Measurements from ENCODE around the gene PEAK1.
"Not testable (repeated sequence)": the region's sequence is repeated elsewhere in the genome, so short reads cannot be mapped to it uniquely, and the experiment has no call there.

The PEAK1 gene

GRCh38 chr15:77410701-77411618 lies 8.9 kb downstream of the PEAK1 start:
- Histone ChIP-seq H3K27ac (ENCODE audit: low read depth, low read length) (no peak overlapping the region), H3K36me3 (ENCODE audit: insufficient read depth, low read length) (no peaks in the 10 kb centered on the region), H3K9ac (ENCODE audit: low read length) (no peak overlapping the region), H3K4me3 (ENCODE audit: low read depth in 1 of 2, low read length in 2 of 2) (no peak overlapping the region), H3K9me3 (ENCODE audit: low read length) (no peaks in the 10 kb centered on the region), H3K4me1 (ENCODE audit: insufficient read depth, low read length) (no peaks in the 10 kb centered on the region), H3K27me3 (ENCODE audit: control insufficient read depth in 1 of 2, insufficient read depth in 2 of 2, low read length in 2 of 2) (no peaks in the 10 kb centered on the region)

DNA sequence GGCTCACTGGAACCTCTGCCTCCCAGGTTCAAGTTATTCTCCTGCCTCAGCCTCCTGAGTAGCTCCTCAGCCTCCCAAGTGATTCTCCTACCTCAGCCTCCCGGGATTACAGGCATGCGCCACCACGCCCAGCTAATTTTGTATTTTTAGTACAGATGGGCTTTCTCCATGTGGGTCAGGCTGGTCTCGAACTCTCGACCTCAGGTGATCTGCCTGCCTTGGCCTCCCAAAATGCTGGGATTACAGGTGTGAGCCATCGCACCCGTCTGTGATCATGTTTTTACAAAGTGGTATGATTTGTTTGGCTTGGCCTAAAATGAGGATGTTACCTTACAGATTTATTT lies 9.8 kb downstream of the PEAK1 start:
- H3K9ac ChIP-seq (ENCODE audit: low read length); H3K27ac ChIP-seq (ENCODE audit: low read depth, low read length); H3K9me3 ChIP-seq (ENCODE audit: low read length); H3K36me3 ChIP-seq (ENCODE audit: insufficient read depth, low read length); H3K27me3 ChIP-seq (ENCODE audit: control insufficient read depth in 1 of 2, insufficient read depth in 2 of 2, low read length in 2 of 2); H3K4me1 ChIP-seq (ENCODE audit: insufficient read depth, low read length); H3K4me3 ChIP-seq (ENCODE audit: low read depth in 1 of 2, low read length in 2 of 2): not testable (repeated sequence)

DNA sequence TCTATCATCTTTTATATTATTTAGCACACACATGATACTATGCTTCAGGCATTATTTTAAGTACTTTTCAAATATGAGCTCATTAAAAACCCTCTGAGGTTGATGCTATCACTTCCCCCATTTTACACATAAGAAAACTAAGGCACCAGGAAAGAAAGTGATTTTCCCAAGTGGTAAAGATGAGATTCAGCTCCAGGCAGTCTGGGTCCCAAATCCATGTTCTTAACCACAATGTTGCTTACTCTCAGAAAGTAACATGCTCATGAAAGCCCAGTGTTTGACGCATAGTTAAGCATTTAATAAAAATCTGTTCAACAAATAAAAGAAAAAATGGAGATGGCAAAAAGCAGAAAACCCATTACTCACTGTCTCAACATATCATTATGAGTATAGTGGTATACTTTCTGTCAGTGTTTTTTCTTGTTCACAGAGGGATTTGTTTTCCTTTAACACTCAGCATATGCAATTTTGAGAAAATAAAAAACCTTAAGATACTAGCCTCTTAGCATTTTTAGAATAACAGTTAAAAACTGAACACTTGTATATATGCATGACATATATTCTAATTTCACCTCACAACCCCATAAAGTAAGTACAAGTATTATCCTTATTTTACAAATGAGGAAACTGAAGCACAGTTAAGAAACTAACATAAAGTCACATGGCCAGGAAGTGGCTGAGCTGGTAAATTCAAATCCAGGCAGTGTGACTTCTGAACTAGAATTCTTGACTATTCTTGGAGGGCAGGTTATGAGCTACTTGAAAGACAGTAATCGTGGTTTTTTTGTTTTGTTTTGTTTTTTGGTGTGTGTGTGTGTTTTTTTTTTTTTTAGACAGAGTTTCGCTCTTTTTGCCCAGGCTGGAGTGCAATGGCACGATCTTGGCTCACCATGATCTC lies 10.4 kb downstream of the PEAK1 start:
- H3K27ac ChIP-seq (ENCODE audit: low read depth, low read length): no peak overlapping the region
- no peaks in the 10 kb centered on the region for H3K27me3 ChIP-seq (ENCODE audit: control insufficient read depth in 1 of 2, insufficient read depth in 2 of 2, low read length in 2 of 2)
- H3K36me3 ChIP-seq (ENCODE audit: insufficient read depth, low read length): no peaks in the 10 kb centered on the region
- no peaks in the 10 kb centered on the region for H3K4me1 ChIP-seq (ENCODE audit: insufficient read depth, low read length)
- no peaks in the 10 kb centered on the region for H3K9me3 ChIP-seq (ENCODE audit: low read length)
- no peak overlapping the region for H3K9ac ChIP-seq (ENCODE audit: low read length)
- H3K4me3 ChIP-seq (ENCODE audit: low read depth in 1 of 2, low read length in 2 of 2): no peak overlapping the region

- no peaks in the 10 kb centered on the region for H3K36me3 ChIP-seq (ENCODE audit: insufficient read depth, low read length)
- H3K4me1 ChIP-seq (ENCODE audit: insufficient read depth, low read length): no peaks in the 10 kb centered on the region
- no peaks in the 10 kb centered on the region for H3K9me3 ChIP-seq (ENCODE audit: low read length)
- no peak overlapping the region for H3K4me3 ChIP-seq (ENCODE audit: low read depth in 1 of 2, low read length in 2 of 2)
- H3K27me3 ChIP-seq (ENCODE audit: control insufficient read depth in 1 of 2, insufficient read depth in 2 of 2, low read length in 2 of 2): no peaks in the 10 kb centered on the region
- no peak overlapping the region for H3K27ac ChIP-seq (ENCODE audit: low read depth, low read length)
- no peak overlapping the region for H3K9ac ChIP-seq (ENCODE audit: low read length)
Measured at GRCh38 chr15:77406846-77407245, 13.1 kb downstream of the PEAK1 start.

GRCh38 chr15:77406173-77406759 lies 13.6 kb downstream of the PEAK1 start:
- H3K4me1 ChIP-seq (ENCODE audit: insufficient read depth, low read length); H3K27ac ChIP-seq (ENCODE audit: low read depth, low read length); H3K9me3 ChIP-seq (ENCODE audit: low read length); H3K27me3 ChIP-seq (ENCODE audit: control insufficient read depth in 1 of 2, insufficient read depth in 2 of 2, low read length in 2 of 2); H3K4me3 ChIP-seq (ENCODE audit: low read depth in 1 of 2, low read length in 2 of 2); H3K9ac ChIP-seq (ENCODE audit: low read length); H3K36me3 ChIP-seq (ENCODE audit: insufficient read depth, low read length): not testable (repeated sequence)

DNA sequence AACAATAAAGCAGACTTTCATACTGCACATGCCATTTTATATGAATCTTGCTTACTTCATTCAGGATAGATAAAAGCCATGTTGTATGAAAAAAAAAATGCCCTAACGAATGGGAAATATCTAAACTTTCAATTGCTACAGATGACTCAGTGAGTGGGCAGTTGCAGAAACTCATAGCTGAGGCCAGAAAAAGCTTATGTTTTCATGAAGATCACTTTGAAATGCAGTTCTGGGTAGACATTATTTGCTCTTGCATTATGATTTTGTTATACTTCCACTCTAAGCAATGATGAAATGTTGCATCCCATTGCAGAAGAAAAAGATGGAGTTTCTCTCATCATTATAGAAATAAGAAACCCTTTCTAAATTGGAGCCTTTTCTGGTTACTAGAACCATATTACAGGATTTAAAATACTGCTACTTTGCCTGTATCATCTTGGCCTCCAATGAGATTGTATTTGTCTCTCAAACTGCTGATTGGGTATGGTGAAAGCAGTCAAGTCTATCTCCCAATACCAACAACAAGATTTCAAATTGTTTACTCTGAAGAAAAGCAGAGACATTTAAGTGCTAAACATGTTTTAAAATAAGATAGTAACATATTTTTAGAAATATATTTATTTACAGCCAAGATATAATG lies 17.0 kb downstream of the PEAK1 start:
- peaks cover 3% of the 10 kb centered on the region for H3K9me3 ChIP-seq (ENCODE audit: low read length)
- no peaks in the 10 kb centered on the region for H3K36me3 ChIP-seq (ENCODE audit: insufficient read depth, low read length)
- no peak overlapping the region for H3K27ac ChIP-seq (ENCODE audit: low read depth, low read length)
- H3K9ac ChIP-seq (ENCODE audit: low read length): no peak overlapping the region
- H3K4me1 ChIP-seq (ENCODE audit: insufficient read depth, low read length): no peaks in the 10 kb centered on the region
- H3K4me3 ChIP-seq (ENCODE audit: low read depth in 1 of 2, low read length in 2 of 2): no peak overlapping the region
- no peaks in the 10 kb centered on the region for H3K27me3 ChIP-seq (ENCODE audit: control insufficient read depth in 1 of 2, insufficient read depth in 2 of 2, low read length in 2 of 2)

DNA sequence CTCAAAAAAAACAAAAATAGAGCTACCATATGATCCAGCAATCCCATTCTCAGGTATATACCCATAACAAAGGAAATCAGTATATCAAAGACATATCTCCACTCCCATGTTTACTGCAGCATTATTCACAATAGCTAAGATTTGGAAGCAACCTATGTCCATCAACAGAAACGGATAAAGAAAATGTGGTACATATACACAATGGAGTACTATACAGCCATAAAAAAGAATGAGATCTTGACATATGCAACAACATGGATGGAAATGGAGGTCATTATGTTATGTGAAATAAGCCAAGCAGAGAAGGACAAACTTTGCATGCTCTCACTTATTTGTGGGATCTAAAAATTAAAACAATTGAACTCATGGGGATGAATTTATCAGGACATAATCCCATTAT lies 19.6 kb downstream of the PEAK1 start:
- Histone ChIP-seq H3K4me3 (ENCODE audit: low read depth in 1 of 2, low read length in 2 of 2) (no peak overlapping the region), H3K9me3 (ENCODE audit: low read length) (peaks cover 4% of the 10 kb centered on the region), H3K27ac (ENCODE audit: low read depth, low read length) (no peak overlapping the region), H3K4me1 (ENCODE audit: insufficient read depth, low read length) (no peaks in the 10 kb centered on the region), H3K27me3 (ENCODE audit: control insufficient read depth in 1 of 2, insufficient read depth in 2 of 2, low read length in 2 of 2) (no peaks in the 10 kb centered on the region), H3K9ac (ENCODE audit: low read length) (no peak overlapping the region), H3K36me3 (ENCODE audit: insufficient read depth, low read length) (no peaks in the 10 kb centered on the region)

- Histone ChIP-seq H3K27me3 (ENCODE audit: control insufficient read depth in 1 of 2, insufficient read depth in 2 of 2, low read length in 2 of 2) (no peaks in the 10 kb centered on the region), H3K4me3 (ENCODE audit: low read depth in 1 of 2, low read length in 2 of 2) (no peak overlapping the region), H3K9me3 (ENCODE audit: low read length) (peaks cover 8% of the 10 kb centered on the region), H3K36me3 (ENCODE audit: insufficient read depth, low read length) (no peaks in the 10 kb centered on the region), H3K4me1 (ENCODE audit: insufficient read depth, low read length) (no peaks in the 10 kb centered on the region), H3K27ac (ENCODE audit: low read depth, low read length) (no peak overlapping the region), H3K9ac (ENCODE audit: low read length) (no peak overlapping the region)
Measured at GRCh38 chr15:77398927-77399326, 21.0 kb downstream of the PEAK1 start.

DNA sequence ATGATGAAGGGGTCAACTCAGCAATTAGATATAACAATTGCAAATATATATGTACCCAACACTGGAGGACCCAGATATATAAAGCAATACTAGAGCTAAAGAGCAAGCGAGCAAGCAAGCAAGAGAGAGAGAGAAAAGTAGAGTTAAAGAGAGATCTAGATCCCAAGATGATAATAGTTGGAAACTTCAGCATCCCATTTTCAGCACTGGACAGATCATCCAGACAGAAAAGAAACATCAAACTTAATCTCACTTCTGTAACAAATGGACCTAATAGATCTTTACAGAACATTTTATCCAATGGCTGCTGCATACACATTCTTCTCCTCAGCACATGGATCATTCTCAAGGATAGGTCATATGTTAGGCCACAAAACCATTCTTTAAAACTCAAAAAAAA lies 23.2 kb downstream of the PEAK1 start:
- H3K27ac ChIP-seq (ENCODE audit: low read depth, low read length): no peak overlapping the region
- peaks cover 8% of the 10 kb centered on the region for H3K9me3 ChIP-seq (ENCODE audit: low read length)
- H3K9ac ChIP-seq (ENCODE audit: low read length): no peak overlapping the region
- no peaks in the 10 kb centered on the region for H3K27me3 ChIP-seq (ENCODE audit: control insufficient read depth in 1 of 2, insufficient read depth in 2 of 2, low read length in 2 of 2)
- peaks cover 2% of the 10 kb centered on the region for H3K4me1 ChIP-seq (ENCODE audit: insufficient read depth, low read length)
- H3K4me3 ChIP-seq (ENCODE audit: low read depth in 1 of 2, low read length in 2 of 2): no peak overlapping the region
- H3K36me3 ChIP-seq (ENCODE audit: insufficient read depth, low read length): no peaks in the 10 kb centered on the region

DNA sequence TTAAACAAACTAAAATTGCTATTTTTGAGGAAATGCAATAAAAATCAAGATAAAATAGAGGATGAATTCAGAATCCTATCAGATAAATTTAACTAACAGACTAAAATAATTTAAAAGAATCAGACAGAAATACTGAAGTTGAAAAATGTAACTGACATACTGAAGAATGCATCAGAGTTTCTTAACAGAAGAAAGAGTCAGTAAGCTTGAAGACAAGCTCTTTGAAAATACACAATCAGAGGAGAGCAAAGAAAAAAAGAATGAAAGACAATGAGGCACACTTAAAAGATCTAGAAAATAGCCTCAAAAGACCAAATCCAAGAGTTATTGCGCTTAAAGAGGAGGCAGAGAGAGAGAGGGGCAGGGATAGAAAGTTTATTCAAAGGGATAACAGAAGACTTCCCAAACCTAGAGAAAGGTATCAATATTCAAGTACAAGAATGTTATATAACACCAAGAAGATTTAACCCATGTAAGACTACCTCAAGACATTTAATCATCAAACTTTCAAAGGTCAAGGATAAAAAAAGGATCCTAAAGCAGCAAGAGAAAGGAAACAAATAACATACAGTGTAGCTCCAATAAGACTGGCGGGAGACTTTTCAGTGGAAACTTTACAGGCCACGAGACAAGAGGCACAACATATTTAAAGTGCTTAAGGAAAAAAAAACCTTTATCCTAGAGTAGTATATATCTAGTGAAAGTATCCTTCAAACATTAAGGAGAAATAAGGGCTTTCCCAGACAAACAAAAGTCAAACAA lies 24.7 kb downstream of the PEAK1 start:
- Histone ChIP-seq H3K27me3 (ENCODE audit: control insufficient read depth in 1 of 2, insufficient read depth in 2 of 2, low read length in 2 of 2) (no peaks in the 10 kb centered on the region), H3K36me3 (ENCODE audit: insufficient read depth, low read length) (no peaks in the 10 kb centered on the region), H3K9me3 (ENCODE audit: low read length) (peaks cover 8% of the 10 kb centered on the region)

More for the DNA sequence above, 24.7 kb downstream of the PEAK1 start:
- Histone ChIP-seq H3K4me3 (ENCODE audit: low read depth in 1 of 2, low read length in 2 of 2) (no peak overlapping the region), H3K27ac (ENCODE audit: low read depth, low read length) (no peak overlapping the region), H3K4me1 (ENCODE audit: insufficient read depth, low read length) (peaks cover 17% of the 10 kb centered on the region), H3K9ac (ENCODE audit: low read length) (no peak overlapping the region)
